Urinary bladder (tissue), 4 donors: ENCODE results near the gene PMEPA1. TPM values are rescaled to one million over a fixed set of nuclear protein-coding genes. Genes with fewer than 3 reads are reported as not detected.

Experiments used
- DNase-seq: peaks from one replicate; pipeline ENCODE4 v3.0.0-alpha.2; 2015; ENCODE audit errors: extremely low spot score
- H3K27ac ChIP-seq: one replicate; pipeline ENCODE4 v1.5.1; 2013; ENCODE audit warnings: low read depth, mild to moderate bottlenecking, moderate library complexity
- H3K36me3 ChIP-seq: one replicate; pipeline ENCODE4 v1.6.1; 2013; ENCODE audit warnings: mild to moderate bottlenecking, moderate library complexity; ENCODE audit not compliant: insufficient read depth
- H3K4me1 ChIP-seq: one replicate; pipeline ENCODE4 v1.6.1; 2013; ENCODE audit warnings: mild to moderate bottlenecking, moderate library complexity; ENCODE audit not compliant: insufficient read depth
- H3K4me3 ChIP-seq: one replicate; pipeline ENCODE4 v1.5.1; 2013; ENCODE audit warnings: low read depth, low read length
- WGBS: extraction: QIAGEN DNeasy Blood & Tissue Kit; methylation state at CpG from one replicate; pipeline ENCODE4 v1.1.7; 2013; 5-methylcytosine and 5-hydroxymethylcytosine counted together
- polyA plus RNA-seq: library from polyadenylated mRNA; stranded (reverse); fragments of 200-250 nt; gene quantifications from one replicate; pipeline ENCODE4 v1.2.3, GENCODE V29; 2013
- total RNA-seq: library from RNA; depleted of rRNA; stranded (reverse); fragments of >200 nt; gene quantifications from one replicate; pipeline ENCODE4 v1.2.3, GENCODE V29; 2014
- donor health status: healthy with polysubstance abuse.
- donor health status: healthy.

PMEPA1 gene
- total and polyA plus RNA-seq, 2 donors, result 20.4 to 20.6 TPM

DNA sequence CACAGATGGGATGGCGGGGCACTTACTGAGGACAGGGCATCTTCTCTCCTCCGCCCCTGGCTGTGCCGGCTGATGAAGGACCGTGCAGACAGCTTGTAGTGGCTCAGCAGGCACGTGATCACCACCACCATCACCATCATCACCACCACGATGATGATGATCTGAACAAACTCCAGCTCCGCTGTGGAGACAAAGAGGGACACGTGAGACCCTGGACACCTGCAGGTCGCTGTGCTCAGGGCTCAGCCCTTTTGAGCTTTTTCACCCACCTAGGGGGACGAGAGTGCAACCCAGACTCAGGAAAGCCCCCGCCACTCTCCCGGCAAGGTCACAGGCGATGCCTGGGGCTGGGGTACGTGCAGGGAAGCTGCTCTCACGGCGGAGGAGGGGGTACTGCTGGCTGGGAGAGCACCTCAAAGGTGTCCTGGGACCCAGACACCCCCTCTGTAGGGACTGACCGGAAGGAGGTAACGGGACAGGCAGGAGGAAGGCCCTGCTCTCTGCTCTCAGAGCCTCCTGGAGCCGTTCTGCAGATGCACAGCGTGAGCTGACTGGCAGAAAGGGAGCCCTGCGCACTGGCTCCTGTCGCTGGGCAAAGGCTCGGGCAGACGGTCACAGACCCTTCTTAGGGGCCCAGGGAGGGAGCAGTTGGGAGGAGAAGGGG is 50.2 kb downstream of the PMEPA1 start:
- H3K4me1 ChIP-seq, result no peaks in the 10 kb centered on the region
- H3K36me3 ChIP-seq, result peaks cover 2% of the 10 kb centered on the region
- WGBS, result 90% methylated on average over 24 of the region's 24 CpGs
- no peak overlapping the region for H3K27ac ChIP-seq
- DNase-seq, result no peak
- H3K4me3 ChIP-seq, result no peak overlapping the region

DNA sequence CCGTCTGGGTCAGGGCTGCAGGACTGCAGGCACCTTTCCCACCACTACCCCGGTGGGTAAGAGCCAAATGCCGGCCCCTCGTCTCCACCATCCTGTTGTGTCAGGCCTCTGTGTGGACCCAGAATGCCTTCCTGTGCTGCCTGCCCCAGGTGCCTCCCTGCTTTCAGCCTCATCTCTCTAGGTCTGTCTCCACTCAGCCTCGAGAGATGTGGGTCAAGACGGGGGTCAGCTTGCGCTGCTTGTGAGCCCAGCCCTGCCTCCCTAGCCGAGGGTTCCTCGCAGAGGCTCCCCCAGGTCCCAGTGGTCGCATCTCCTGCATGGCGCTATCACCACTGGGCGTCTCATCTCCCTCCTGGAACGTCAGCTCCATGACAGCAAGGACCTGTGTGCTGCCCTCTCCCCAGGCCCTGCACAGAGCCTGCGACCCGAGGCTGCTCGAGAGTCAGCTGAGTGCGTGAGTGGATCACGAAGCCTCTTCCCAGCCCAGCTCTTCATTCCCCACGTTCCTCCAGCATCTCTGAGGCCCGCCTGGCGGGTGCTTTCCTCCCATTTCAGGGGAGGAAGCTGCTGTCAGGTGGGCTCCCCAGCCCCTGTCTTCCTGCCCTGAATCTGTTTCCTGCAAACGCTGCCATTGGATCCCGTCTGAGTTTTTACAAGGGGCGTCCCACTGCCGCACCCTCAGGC is 50.8 kb downstream of the PMEPA1 start:
- DNase-seq, result no peak
- 87% methylated on average over 25 of the region's 25 CpGs for WGBS

DNA sequence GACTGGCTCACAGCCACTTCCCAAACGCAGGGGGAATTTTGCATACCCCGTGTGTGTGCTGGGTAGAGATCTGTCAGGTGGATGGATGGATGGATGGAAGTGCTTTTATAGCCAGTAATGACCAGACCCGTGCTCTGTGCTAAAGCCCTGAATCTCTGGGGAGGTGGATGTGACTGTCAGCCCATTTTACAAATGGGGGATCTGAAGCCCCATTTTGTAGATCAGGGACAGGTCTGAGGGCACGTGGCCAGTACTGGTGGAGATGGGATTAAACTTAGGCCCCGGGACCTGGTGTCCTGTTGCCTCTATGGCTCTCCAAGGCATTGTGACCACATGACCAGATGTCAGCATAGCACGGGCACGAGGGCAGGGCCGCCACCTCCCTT is 51.4 kb downstream of the PMEPA1 start:
- Histone ChIP-seq H3K4me1 (no peaks in the 10 kb centered on the region), H3K4me3 (no peak overlapping the region), H3K36me3 (peaks cover 2% of the 10 kb centered on the region), H3K27ac (no peak overlapping the region)
- 88% methylated on average over 8 of the region's 8 CpGs for WGBS
- DNase-seq, result no peak

More for the DNA sequence above, 50.8 kb downstream of the PMEPA1 start:
- no peaks in the 10 kb centered on the region for H3K4me1 ChIP-seq
- no peak overlapping the region for H3K4me3 ChIP-seq
- peaks cover 2% of the 10 kb centered on the region for H3K36me3 ChIP-seq
- no peak overlapping the region for H3K27ac ChIP-seq

DNA sequence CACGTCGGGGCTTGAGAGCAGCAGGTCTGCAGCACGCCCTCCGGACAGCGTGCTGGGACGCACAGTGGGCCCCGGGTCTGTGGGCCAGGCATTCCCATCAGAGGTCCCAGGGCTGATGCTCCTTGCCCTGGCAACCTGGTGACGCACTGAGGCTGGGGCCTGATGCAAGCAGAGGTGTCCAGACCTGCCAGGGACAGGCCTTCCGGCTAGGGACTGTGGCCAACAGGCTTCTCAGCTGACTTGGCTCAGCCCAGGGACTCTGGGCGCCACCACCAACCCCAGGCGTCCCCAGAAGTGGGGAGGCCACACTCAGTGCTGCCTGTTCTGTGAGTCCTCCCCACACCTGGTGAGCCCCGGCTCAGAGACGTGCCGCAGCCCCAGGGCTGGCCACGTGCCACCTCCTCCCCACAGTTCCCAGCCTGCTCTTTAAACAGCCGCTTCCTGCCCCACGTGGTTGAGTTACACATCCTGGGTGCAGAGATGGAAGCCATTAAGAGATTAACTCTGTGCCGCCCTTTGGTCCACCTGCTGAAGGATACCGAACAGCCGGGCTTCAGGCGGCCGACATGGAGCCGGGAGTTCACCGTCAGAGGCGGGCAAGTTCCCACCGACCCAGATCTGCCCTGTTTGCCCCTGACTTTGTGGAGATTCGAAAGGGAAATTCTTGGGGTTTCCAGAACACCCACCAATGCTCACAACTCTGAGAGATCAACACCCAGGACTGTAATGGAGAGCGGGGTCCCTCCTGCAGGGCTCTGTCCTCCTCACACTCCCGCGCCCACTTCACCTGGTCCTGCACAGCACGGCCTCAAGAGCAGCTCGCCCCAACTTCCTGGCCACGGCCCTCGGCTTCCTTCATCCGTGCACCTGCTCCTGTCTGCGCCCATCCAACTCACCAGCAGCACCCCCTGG is 52.0 kb downstream of the PMEPA1 start:
- H3K27ac ChIP-seq, result no peak overlapping the region
- peaks cover 2% of the 10 kb centered on the region for H3K36me3 ChIP-seq
- 79% methylated on average over 36 of the region's 36 CpGs for WGBS
- H3K4me3 ChIP-seq, result no peak overlapping the region
- no peaks in the 10 kb centered on the region for H3K4me1 ChIP-seq
- DNase-seq, result no peak

DNA sequence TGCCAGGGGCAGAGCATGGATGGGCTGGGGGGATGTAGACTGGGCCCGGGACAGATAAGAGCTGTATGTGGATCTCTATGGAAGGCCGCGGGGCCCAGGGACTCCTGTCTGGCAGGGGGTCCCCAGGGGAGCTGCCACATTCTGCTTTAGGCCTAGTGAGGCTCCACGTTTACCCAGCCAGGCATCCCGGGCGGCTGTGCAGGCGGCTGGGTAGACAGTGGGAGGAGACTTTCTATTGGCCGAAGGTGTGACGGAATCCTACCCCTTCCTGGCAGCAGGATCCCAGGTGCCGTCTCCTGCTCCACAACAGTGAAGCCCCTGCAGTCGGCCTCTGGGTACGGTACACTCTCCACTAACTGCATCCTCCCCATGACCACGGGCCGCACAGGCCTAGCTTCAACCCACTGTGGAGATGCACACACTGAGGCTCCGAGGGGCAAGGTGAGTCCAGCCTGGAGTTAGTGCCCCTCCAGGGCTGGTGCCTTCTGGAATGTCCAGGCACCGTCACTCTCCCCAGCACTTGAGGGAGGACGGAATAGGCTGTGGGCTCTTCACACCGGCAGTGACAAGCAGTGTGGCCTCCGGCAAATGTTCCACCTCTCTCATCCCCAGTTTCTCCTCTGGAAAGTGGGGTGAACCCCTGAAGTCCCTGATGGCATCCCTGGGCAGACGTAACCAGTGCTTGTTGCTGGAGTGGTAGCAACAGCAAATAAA is 52.8 kb downstream of the PMEPA1 start:
- 93% methylated on average over 20 of the region's 20 CpGs for WGBS
- H3K4me3 ChIP-seq, result no peak overlapping the region
- H3K27ac ChIP-seq, result no peak overlapping the region
- DNase-seq, result no peak
- H3K36me3 ChIP-seq, result peaks cover 2% of the 10 kb centered on the region
- no peaks in the 10 kb centered on the region for H3K4me1 ChIP-seq

DNA sequence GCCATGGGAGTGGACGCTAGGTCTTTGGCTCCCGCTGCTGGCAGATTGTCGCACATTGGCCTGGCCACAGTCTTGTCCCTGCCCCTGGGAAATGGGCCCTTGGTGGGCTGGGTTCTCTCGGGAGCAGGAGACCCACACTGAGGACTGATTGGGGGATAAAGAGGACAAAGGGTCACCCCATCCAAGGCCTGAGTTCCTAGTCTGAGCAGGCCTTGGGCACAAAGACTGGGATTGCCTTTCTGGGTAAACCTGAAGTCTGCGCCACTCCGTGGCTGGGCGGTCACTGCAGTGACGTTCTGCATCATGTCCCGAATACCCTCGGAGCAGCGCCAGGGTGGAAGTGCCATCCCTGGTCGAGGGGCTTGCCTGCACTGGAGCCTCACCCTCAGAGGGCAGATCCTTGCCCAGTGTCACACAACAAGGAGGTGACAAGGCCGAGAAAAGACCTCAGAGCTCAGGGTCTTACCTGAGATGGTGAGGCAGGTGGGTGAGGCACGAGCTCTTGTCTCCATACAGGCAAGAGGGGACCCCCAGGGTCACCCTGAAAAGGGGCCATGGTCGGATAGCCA is 53.5 kb downstream of the PMEPA1 start:
- peaks cover 2% of the 10 kb centered on the region for H3K36me3 ChIP-seq
- no peak for DNase-seq
- WGBS, result 91% methylated on average over 15 of the region's 15 CpGs

DNA sequence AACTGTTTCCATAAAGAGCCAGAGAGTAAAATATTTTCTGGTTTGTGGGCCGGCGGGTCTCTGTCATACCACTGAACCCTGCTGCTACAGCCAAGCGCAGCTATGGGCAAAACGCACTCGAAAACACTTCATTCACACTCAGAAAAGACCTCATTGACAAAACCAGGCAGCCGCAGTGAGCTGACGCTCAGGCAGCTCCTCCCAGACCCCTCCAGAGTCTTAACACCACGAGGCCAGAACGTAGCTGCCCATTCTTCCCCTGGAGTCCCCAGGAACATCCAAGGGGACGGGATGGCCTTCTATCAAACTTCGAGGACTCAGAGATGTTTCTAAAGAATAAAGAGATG is 54.0 kb downstream of the PMEPA1 start:
- no peak for DNase-seq
- H3K4me1 ChIP-seq, result no peaks in the 10 kb centered on the region
- H3K27ac ChIP-seq, result no peak overlapping the region
- H3K36me3 ChIP-seq, result peaks cover 2% of the 10 kb centered on the region
- H3K4me3 ChIP-seq, result no peak overlapping the region
- WGBS, result 85% methylated on average over 11 of the region's 11 CpGs

More for the DNA sequence above, 53.5 kb downstream of the PMEPA1 start:
- Histone ChIP-seq H3K27ac (no peak overlapping the region), H3K4me1 (no peaks in the 10 kb centered on the region), H3K4me3 (no peak overlapping the region)

DNA sequence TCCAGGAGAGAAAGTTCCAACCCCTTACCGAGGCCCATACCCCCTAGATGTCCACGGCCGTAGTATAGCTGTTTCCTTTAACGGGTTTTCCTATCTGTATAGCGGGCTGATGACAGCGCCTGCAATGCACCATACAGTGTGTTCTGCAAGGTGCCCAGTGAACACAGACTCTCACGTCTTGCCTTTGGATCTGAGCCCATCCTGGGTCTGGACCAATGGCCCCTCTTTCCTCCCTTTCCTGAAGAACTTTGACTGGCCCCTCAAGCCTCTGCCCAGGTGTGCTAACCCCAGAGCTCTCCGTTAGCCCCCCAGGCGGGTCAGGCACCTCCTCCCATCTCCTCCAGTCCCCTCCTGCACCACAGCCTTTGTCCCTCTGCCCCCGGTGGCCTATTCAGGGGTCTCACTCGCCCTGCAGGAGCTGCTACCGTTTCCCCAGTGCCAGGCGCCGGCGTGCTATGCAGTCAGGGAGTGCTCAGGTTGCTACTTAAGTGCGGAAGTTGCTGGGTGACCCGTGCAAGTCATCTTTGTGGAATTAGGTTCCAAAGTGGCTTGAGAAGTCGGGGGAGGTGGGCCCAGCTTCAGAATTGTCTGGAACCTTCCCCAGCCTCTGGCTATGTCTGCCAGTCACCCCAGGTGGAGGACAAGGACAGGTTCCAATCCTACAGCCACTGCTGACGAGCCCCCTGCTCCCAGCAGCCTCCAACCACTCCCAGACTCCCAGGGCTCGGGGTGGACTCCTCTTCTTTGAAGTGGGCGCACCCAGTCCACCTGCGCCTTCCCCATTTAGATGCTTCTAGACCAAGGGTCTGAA is 54.6 kb downstream of the PMEPA1 start:
- Histone ChIP-seq H3K4me3 (no peak overlapping the region), H3K27ac (no peak overlapping the region), H3K4me1 (no peaks in the 10 kb centered on the region), H3K36me3 (peaks cover 2% of the 10 kb centered on the region)
- 89% methylated on average over 22 of the region's 22 CpGs for WGBS
- DNase-seq, result no peak

DNA sequence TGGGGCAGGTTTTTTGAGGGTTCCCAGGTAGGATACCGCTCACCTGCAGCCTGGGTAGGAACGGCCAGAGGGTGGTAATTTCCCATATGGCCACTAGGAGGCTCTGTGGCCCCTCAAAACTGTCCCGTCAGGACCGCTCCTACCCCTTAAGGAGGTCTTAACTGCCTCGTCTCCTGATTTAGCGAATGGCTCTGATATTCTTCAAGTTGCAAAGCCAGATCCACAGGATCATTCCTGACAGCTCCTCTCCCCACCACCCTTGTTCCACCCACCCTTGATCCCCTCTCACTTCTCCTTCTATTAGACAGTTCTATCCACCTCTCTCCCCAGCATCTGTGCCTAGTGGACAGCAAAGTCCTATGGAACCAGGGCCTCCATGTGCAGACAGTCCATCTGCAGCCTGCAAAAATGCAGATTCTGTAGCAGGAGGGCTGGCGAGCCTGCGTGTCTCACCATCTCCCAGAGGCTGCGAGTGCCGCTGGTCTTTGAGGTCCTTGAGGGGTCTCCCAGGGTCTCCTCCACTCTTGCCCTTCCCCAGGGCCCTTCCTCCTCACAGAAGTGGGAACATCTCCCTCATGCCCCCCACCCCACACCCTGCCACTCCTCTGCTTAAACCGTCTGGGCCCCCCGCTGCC is 55.3 kb downstream of the PMEPA1 start:
- DNase-seq, result no peak
- 39% methylated on average over 12 of the region's 12 CpGs for WGBS
- H3K27ac ChIP-seq, result no peak overlapping the region
- no peak overlapping the region for H3K4me3 ChIP-seq
- no peaks in the 10 kb centered on the region for H3K4me1 ChIP-seq
- H3K36me3 ChIP-seq, result peaks cover 2% of the 10 kb centered on the region

DNA sequence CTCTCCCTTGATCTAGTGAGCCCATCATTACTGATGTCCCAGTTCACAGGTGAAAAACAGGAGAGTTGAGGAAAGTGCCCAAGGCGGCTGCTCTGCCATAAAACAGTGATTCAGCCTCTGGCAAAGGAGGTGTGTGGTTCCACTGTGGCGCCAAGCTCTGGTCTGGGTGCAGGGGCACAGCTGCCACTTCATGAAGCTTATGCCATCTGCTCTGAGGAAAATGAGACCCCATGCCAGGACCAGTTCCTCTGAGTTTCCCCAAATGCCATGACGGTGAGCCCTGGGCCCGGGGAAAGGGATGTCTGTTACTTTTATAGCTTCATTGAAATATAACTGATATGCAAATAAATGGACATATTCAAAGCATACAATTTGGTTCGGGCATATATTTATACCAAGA is 55.9 kb downstream of the PMEPA1 start:
- no peak for DNase-seq
- no peaks in the 10 kb centered on the region for H3K4me1 ChIP-seq
- H3K36me3 ChIP-seq, result peaks cover 2% of the 10 kb centered on the region
- no peak overlapping the region for H3K4me3 ChIP-seq
- WGBS, result 57% methylated on average over 5 of the region's 5 CpGs
- H3K27ac ChIP-seq, result no peak overlapping the region

DNA sequence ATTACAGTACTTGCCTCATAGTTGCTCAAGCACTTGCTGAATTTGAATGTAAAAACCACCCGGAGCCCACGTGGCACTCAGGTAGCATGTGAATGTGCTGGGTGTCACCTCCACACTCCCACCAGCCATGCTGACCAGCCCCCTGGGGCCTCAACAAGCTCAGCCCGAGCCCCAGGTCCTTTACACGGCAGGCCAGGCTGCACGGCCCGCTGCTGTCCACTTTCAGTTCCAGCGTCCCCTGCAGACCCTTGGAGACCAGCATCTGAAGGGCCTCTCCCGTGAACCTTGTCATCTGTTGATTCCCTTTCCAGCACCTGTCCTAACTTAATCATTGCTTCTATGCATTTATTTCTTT is 56.3 kb downstream of the PMEPA1 start:
- H3K27ac ChIP-seq, result no peak overlapping the region
- no peak overlapping the region for H3K4me3 ChIP-seq
- peaks cover 2% of the 10 kb centered on the region for H3K36me3 ChIP-seq
- no peak for DNase-seq
- WGBS, result 89% methylated on average over 8 of the region's 8 CpGs
- H3K4me1 ChIP-seq, result no peaks in the 10 kb centered on the region
